ENCODE data around the gene ATCAY.
"Not testable (repeated sequence)": the region's sequence is repeated elsewhere in the genome, so short reads cannot be mapped to it uniquely, and the experiment has no call there.

ATCAY gene

GRCh38 chr19:3950871-3951861 lies 70.7 kb downstream of the ATCAY start:
- DNase-seq, result no peak

- DNase-seq, result not testable (repeated sequence)
These were observed 72.3 kb downstream of the ATCAY start for GRCh38 chr19:3952755-3953276.

- no peak for DNase-seq
These were observed 73.6 kb downstream of the ATCAY start for GRCh38 chr19:3954107-3954506.

- not testable (repeated sequence) for DNase-seq
These were observed 74.8 kb downstream of the ATCAY start for GRCh38 chr19:3955276-3955675.

GRCh38 chr19:3955688-3956087 lies 75.2 kb downstream of the ATCAY start:
- DNase-seq, result no peak

DNA sequence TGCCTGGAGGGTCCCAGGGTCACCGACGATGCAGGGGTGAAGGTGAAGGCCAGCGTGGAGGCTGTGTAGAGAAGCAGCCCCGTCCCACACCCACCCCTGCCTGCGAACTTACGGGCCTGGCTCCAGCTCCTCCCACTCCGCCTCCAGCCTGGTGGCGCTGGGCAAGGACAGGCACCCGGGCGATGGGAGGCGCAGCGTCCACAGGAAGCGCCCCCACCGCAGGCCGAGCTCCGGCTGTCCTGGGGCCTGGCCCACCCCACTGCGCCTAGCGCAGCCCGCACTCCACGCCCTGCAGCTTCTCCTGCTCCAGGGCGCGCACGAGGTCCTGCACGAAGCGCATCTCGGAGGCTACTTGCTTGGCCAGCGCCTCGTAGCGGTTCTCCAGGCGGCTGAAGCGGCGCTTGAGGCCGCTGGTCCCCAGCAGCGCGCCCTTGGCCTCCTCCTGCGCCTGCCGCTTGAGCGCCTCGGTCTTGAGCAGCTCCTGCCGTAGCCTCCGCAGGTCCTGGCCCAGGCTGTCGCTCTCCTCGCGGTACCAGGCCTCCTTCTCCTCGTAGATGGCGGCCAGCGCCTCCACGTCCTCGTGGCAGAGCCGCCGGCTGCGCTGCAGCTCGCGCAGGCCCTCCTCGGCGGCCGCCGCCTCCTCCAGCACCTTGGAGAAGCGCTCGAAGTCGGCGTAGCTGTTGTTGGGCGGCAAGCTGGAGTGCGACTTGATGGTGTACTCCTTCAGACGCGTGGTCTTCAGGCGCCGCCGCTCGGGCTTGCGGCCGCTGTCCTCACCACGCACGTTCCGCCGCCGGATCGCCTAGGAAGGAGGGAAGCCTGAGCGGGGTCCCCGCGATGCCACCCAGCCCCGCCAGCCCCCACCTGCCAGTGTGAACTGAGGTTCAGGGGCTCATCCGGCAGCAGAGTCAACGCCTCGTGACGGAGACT lies 78.6 kb downstream of the ATCAY start:
- DNase-seq, result no peak

GRCh38 chr19:3959766-3960131 lies 79.3 kb downstream of the ATCAY start:
- DNase-seq, result no peak

GRCh38 chr19:3961007-3961406 lies 80.5 kb downstream of the ATCAY start:
- DNase-seq, result no peak

- no peak for DNase-seq
These were observed 83.2 kb downstream of the ATCAY start for GRCh38 chr19:3963458-3964255.

DNA sequence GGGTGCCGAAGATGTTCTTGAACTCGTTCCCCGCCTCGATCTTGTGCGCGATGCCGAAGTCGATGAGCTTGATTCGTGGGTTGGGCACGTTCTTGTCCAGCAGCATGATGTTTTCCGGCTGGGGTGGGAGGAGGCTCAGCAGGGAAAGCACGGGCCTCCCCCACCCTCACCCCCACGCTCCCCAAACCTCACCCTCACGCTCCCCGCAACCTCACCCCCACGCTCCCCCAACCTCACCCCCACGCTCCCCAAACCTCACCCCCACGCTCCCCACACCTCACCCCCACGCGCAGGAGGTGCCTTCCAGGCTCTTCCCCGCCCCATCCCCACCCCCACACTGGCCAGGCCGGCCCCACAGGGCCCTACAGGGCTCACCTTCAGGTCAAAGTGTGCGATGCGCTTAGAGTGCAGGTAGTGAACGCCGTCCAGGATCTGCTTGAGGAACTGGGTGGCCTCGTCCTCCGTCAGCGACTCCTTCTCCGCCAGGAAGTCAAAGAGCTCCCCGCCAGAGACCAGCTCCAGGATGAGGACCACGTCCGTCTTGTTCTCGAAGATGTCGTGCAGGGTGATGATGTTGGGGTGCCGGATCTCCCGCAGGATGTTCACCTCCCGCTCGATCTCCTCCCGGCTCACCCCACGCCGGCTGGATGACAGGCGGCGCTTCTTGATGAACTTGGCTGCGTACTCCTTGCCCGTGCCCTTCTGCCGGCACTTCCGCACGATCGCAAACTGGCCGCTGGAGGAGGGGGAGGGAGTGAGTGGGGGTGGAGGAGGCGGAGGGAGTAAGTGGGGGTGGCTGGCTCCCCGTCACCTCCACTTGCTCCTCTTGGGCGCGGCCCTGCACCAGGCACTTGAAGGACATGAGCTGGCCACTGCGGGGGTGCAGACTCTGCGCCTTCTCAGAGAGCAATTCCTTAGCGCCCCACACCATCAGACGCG lies 84.0 kb downstream of the ATCAY start:
- no peak for DNase-seq

GRCh38 chr19:3966051-3967017 lies 85.8 kb downstream of the ATCAY start:
- no peak for DNase-seq

DNA sequence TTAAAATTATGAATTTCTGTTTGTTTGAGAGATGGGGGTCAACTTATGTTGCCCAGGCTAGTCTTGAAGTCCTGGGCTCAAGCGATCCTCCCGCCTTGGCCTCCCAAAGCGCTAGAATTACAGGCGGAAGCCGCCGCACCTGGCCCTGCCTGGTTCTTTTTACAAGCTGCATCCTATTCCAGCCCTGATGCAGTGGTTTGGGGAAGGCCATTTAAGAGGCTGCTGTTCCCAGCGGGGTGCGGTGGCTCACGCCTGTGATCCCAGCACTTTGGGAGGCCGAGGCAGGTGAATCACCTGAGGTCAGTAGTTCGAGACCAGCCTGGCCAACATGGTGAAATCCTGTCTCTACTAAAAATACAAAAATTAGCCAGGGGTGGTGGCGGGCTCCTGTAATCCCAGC lies 87.5 kb downstream of the ATCAY start:
- not testable (repeated sequence) for DNase-seq

- DNase-seq, result no peak
These were observed 88.3 kb downstream of the ATCAY start for GRCh38 chr19:3968556-3969434.

DNA sequence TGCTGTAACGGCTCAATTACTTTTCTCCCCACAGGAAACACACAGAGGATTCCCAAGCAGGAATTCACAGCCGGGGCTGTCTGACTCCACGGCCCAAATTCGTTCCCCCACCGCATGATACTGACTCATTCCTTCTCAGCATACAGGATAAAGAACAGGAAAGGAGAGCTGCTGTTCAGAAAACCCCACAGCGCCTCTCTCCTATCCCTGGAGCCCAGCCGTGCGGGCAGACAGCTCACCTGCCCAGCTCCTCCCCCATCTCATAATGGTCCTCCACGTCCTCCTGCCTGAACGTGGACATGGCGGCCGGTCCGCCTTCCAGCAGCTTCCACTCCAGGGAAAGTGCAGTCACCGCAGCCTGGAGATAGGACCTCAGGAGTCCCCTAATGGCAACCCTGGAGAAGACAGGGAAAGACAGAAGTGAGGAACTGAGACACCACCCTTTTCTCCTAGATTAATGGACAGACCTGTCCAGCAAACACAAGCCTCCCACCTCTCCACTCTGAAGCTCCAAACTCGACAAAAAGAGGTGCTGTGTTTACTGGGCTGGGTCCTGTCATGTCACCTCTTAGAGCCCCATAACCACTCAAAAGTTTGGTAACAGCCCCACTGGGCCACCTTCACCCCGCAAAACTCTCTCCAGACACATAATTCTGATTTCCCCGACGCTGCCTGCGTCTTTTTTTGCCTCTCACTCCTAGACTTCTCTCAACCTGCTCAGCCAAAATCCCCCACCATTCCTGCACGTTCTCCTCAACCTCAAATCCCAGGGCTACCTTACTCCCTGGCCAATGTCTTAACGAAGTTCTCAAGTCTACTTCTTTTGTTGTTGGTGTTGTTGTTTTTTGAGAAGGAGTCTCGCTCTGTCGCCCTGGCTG lies 89.2 kb downstream of the ATCAY start:
- no peak for DNase-seq

DNA sequence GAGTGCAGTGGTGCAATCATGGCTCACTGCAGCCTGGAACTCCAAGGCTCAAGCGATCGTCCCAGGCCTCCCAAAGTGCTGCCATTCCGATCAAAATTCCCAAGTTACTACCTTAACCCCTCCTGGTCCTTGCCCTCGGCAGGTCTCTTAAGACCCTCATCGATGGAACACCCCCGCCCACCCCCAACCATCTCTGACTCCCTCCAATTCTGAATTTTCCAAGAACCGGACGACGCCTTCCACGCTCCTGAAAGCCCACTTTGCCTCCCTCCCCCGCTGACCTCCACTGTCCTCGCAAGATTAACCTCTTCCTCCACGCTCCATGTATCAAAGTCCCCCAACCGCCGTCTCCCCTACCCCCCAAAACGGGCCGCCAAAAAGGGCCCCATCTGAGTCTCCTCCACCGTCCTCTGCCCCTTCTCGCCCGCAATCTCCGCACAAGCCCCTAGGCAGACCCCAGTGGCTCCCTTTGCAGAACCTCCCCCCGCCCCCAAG lies 89.9 kb downstream of the ATCAY start:
- DNase-seq, result no peak

DNA sequence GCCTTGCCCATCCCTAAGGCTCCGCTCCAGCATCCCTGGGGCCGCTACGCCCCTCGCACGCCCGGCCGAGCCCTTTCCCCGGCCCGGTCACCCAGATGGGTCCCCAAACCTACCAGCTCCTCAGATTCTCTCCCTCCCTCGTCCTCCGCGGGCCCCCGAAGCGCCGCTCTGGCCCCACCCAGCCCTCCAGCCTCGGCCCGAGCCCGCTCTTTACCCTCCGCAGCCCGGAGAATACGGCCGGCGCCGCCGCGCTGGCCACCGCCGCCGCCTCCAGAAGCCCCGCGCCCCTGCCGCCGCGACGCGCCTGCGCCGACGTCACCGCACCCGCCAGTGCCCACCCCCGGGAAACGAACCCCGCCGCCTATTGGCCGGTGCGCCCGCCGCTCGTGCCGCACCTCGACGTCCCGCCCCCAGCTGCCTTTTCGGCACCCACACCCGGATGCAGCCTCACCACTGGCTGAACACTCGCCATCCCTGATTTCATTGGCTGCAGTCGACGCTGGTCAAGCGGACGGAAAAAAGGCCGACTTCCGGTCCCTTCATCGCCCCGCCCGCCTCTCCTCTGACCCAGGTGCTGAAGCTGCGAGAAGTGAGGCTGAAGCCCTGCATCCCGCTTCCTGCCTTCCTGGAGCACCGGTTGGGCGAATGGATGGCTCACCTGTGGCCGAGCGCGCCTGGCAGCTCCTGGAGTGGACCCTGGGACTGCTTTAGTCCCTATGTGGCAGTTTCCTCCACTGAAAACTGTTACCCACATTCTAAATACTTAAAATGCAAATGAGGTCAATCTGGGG lies 90.5 kb downstream of the ATCAY start, which contains the start of gene DAPK3:
Gene DAPK3 (minus strand): TSS at position 292 of the 791 bp plus-strand sequence. CDS start 1,364 bp downstream, outside the sequence.
- peak; percentile 96 for DNase-seq

GRCh38 chr19:3975144-3975543 lies 94.7 kb downstream of the ATCAY start:
- DNase-seq, result no peak
